K562 (cell line): ENCODE measurements around the gene TTC39A. TPM values are rescaled to one million over a fixed set of nuclear protein-coding genes. Genes with fewer than 3 reads are reported as not detected.

Experiments
- ATAC-seq: fragments of 200-7000 bp; cut with Tn5 transposase; 3 replicates; pipeline ENCODE4 v1.9.1; 2020; ENCODE audit warnings: moderate library complexity
- BruUV-seq: library from RNA; stranded (reverse); fragments of 400-500 nt; replicated peaks from 2 replicates; lab custom pipeline; 2021; lab: Mats Ljungman, UMichigan
- CTCF ChIA-PET: fragments of 300-600 bp; formaldehyde crosslinking; extraction: SDS; loops from one replicate; lab custom pipeline; 2021; ENCODE audit warnings: low intra/inter-chr PET ratio; lab: Yijun Ruan, JAX
- POLR2A ChIA-PET: fragments of 300-600, 350-650 bp; sonication (Branson Sonifier 250); formaldehyde crosslinking; extraction: SDS; loops from one replicate; lab custom pipeline; 2021; ENCODE audit warnings: antibody characterized with exemption, inconsistent platforms; lab: Yijun Ruan, JAX
- DNase-seq, 4 experiments: peaks; one replicate each; pipeline versions ENCODE4 v3.0.0 to v3.0.0-alpha.2; 2011 to 2018; ENCODE audit warnings: low spot score in 3 of 4, mixed read lengths in 3 of 4; ENCODE audit errors: extremely low read depth in 1 of 4
- FAIRE-seq: peaks from 2 replicates; lab custom pipeline; 2011; peaks lifted over from hg19 to GRCh38; lab: Jason Lieb, UNC
- H2AFZ ChIP-seq: 2 replicates; pipeline ENCODE4 v1.6.0; 2011; ENCODE audit warnings: low read depth, low read length, control low read depth, inconsistent platforms
- H3K27ac ChIP-seq: fragments of 200-600 bp; 3 replicates; pipeline ENCODE4 v1.8.0; 2011; ENCODE audit warnings: low read depth, mild to moderate bottlenecking, control low read depth, inconsistent platforms, low read length, moderate library complexity, mixed read lengths; ENCODE audit errors: extremely low read depth
- H3K27me3 ChIP-seq, 2 experiments: fragments of 300-600 bp in 1 of 2; 2 replicates in 1 of 2; 3 replicates in 1 of 2; pipeline versions ENCODE4 v1.6.0 to v1.8.0; 2011; ENCODE audit warnings: inconsistent platforms in 2 of 2, low read length in 2 of 2, mild to moderate bottlenecking in 1 of 2, mixed read lengths in 1 of 2, moderate library complexity in 1 of 2; ENCODE audit not compliant: control insufficient read depth in 2 of 2, insufficient read depth in 2 of 2
- H3K36me3 ChIP-seq: fragments of 300-600 bp; 3 replicates; pipeline ENCODE4 v1.8.0; 2011; ENCODE audit warnings: mild to moderate bottlenecking, low read length, inconsistent platforms; ENCODE audit not compliant: control insufficient read depth, insufficient read depth
- H3K4me1 ChIP-seq, 2 experiments: fragments of 200-600 bp in 1 of 2; replicated peaks in 1 of 2; 2 replicates in 1 of 2; 3 replicates in 1 of 2; pipeline versions ENCODE4 v1.5.1 to v1.8.0; 2011; ENCODE audit warnings: inconsistent platforms in 2 of 2, low read length in 2 of 2, mild to moderate bottlenecking in 1 of 2, mixed read lengths in 1 of 2, moderate library complexity in 1 of 2; ENCODE audit not compliant: control insufficient read depth in 2 of 2, insufficient read depth in 2 of 2
- H3K4me2 ChIP-seq: 2 replicates; pipeline ENCODE4 v1.6.1; 2011; ENCODE audit warnings: low read length, control low read depth, inconsistent platforms, mixed read lengths; ENCODE audit not compliant: insufficient read depth
- H3K4me3 ChIP-seq: fragments of 200-600 bp; sonication (generic), shearing (Covaris generic); 2 replicates; pipeline ENCODE4 v1.5.1; 2016; ENCODE audit warnings: control low read depth, inconsistent platforms
- H3K79me2 ChIP-seq: fragments of 200-600 bp; 3 replicates; pipeline ENCODE4 v1.8.0; 2011; ENCODE audit warnings: low read length, inconsistent platforms; ENCODE audit not compliant: control insufficient read depth, insufficient read depth
- H3K9ac ChIP-seq, 2 experiments: 2 replicates each; pipeline versions ENCODE4 v1.6.0 to v1.6.1; 2011; ENCODE audit warnings: low read depth in 2 of 2, low read length in 2 of 2, control low read depth in 1 of 2, inconsistent platforms in 1 of 2, mild to moderate bottlenecking in 1 of 2, mixed read lengths in 1 of 2; ENCODE audit not compliant: insufficient read depth in 1 of 2
- H3K9me1 ChIP-seq: one replicate; pipeline ENCODE4 v1.6.0; 2011; ENCODE audit warnings: inconsistent platforms, mild to moderate bottlenecking, low read length, moderate library complexity; ENCODE audit not compliant: control insufficient read depth, insufficient read depth
- H3K9me3 ChIP-seq: replicated peaks from 2 replicates; pipeline ENCODE4 v1.5.1; 2011; ENCODE audit warnings: low read depth, low read length, inconsistent platforms; ENCODE audit not compliant: control insufficient read depth, insufficient read depth
- H4K20me1 ChIP-seq: replicated peaks from 2 replicates; pipeline ENCODE4 v1.6.1; 2011; ENCODE audit warnings: low read length, inconsistent platforms, mixed read lengths; ENCODE audit not compliant: control insufficient read depth, insufficient read depth
- FIP1L1 ChIP-seq: fragments of 200-400 bp; formaldehyde crosslinking; IDR thresholded peaks from 2 replicates; pipeline ENCODE4 v1.6.1; 2018; ENCODE audit warnings: mild to moderate bottlenecking, low read depth, low read length; ENCODE audit not compliant: poor library complexity, severe bottlenecking
- NR2F6 ChIP-seq: fragments of 450-650 bp; formaldehyde crosslinking; IDR thresholded peaks from 2 replicates; pipeline ENCODE4 v1.4.0; 2020; ENCODE audit warnings: mild to moderate bottlenecking
- NR4A1 ChIP-seq, 2 experiments: fragments of 250-450 bp in 1 of 2; fragments of 450-650 bp in 1 of 2; sonication (Bioruptor Pico) in 1 of 2; IDR thresholded peaks; 2 replicates each; pipeline versions ENCODE4 v1.4.0 to v1.6.1; 2016 to 2020; ENCODE audit warnings: mild to moderate bottlenecking in 2 of 2, missing compliant biosample characterization in 1 of 2, missing genetic modification characterization in 1 of 2, moderate library complexity in 1 of 2
- PHF21A ChIP-seq: fragments of 450-650 bp; IDR thresholded peaks from 2 replicates; pipeline ENCODE4 v1.6.1; 2017; ENCODE audit warnings: low read depth, borderline replicate concordance
- WHSC1 ChIP-seq: IDR thresholded peaks from one replicate; pipeline ENCODE4 v1.6.1; 2012; ENCODE audit warnings: low read length, control low read depth, inconsistent platforms
- ZBTB1 ChIP-seq: sonication (generic); formaldehyde crosslinking; IDR thresholded peaks from 2 replicates; pipeline ENCODE4 v1.8.1; 2023; ENCODE audit warnings: missing genetic modification reagents, low read depth, mild to moderate bottlenecking, borderline replicate concordance
- ZC3H11A ChIP-seq: IDR thresholded peaks from 2 replicates; pipeline ENCODE4 v1.6.1; 2012; ENCODE audit warnings: low read depth, low read length, improper control_type of control experiment
- ZNF239 ChIP-seq: fragments of 250-450 bp; sonication (Bioruptor Pico); IDR thresholded peaks from 2 replicates; pipeline ENCODE4 v1.4.0; 2020; ENCODE audit warnings: mild to moderate bottlenecking
- in situ Hi-C: fragments of 300-500 bp; cut with MboI; formaldehyde crosslinking; loops from 4 replicates; pipeline ENCODE4 v1.15.0; 2018; ENCODE audit warnings: inconsistent platforms, mixed read lengths
- intact Hi-C: fragments of 100-400 bp; cut with micrococcal nuclease; formaldehyde crosslinking; loops from 2 replicates; pipeline ENCODE4 v1.14.2; 2022
- polyA plus RNA-seq, 8 experiments: library from polyadenylated mRNA; depleted of rRNA in 4 of 8; stranded (reverse) in 5 of 8; unstranded in 3 of 8; fragments of >200 nt; fragmentation: Nextera tagmentation in 2 of 8; fragmentation: Illumina TruSeq in 1 of 8; extraction: Ambion mirVana in 2 of 8; extraction: Trizol in 1 of 8; gene quantifications; 2 replicates each; pipeline versions ENCODE4 v1.2.1 to v1.2.3, GENCODE V29; 2011 to 2014; ENCODE audit warnings: inconsistent platforms in 1 of 8, missing spikeins in 1 of 8
- total RNA-seq, 7 experiments: library from RNA; depleted of rRNA in 6 of 7; stranded (reverse); fragments of >200 nt in 6 of 7; fragmentation: Illumina TruSeq in 2 of 7; extraction: Trizol in 2 of 7; gene quantifications; 2 replicates each; pipeline versions ENCODE4 v1.2.1 to v1.2.3, GENCODE V29; 2011 to 2021; ENCODE audit warnings: low replicate concordance in 1 of 7
- TF ChIP-seq, protein P1 (sequence below): fragments of 450-650 bp; formaldehyde crosslinking; IDR thresholded peaks from 2 replicates; pipeline ENCODE4 v1.4.0; 2022; ENCODE audit warnings: missing genetic modification characterization
- TF ChIP-seq, protein P2 (sequence below): sonication (generic); formaldehyde crosslinking; IDR thresholded peaks from 2 replicates; pipeline ENCODE4 v1.8.0; 2022; ENCODE audit warnings: missing genetic modification reagents, mild to moderate bottlenecking, borderline replicate concordance
- TF ChIP-seq, protein P3 (sequence below): fragments of 250-450 bp; sonication (Bioruptor Pico); IDR thresholded peaks from 2 replicates; pipeline ENCODE4 v1.4.0; 2020; ENCODE audit warnings: mild to moderate bottlenecking, moderate library complexity, borderline replicate concordance

TTC39A gene
- total and polyA plus RNA-seq, 9 of the 15 experiments (the other 6 are each of a cell fraction or from before 2014, with no cell fraction given), result 0.18 to 0.82 (median 0.35) TPM

DNA sequence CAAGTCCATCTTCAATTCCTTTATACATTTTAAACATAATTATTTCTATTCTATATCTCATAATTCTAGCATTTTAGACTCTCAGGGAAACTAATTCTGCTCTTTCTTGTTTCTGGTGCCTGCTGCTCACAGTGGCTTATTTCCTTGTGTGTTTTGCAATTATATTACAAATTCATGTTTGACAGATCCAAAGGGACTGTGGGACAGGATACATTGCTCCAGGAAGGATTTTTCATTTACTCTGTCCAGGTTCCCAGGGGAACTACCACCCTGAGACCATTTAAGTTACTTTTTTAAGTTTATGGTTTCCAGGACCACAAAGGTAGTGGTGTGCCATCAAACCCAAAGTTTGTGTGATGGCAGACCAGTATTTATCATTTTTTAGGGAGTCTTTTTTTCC is 6.6 kb downstream of the TTC39A start:
- no peak for DNase-seq
- Histone ChIP-seq H3K9me1 (no peaks in the 10 kb centered on the region), H3K27ac (no peak overlapping the region), H3K9me3 (no peaks in the 10 kb centered on the region), H3K36me3 (no peaks in the 10 kb centered on the region), H3K4me1 (peaks cover 31 to 39% of the 10 kb centered on the region in 2 experiments), H2AFZ (no peak overlapping the region), H3K79me2 (no peaks in the 10 kb centered on the region), H4K20me1 (no peaks in the 10 kb centered on the region), H3K9ac (no peak overlapping the region), H3K27me3 (no peaks in the 10 kb centered on the region), H3K4me3 (no peak overlapping the region), H3K4me2 (no peak overlapping the region)
- TF ChIP-seq WHSC1 (no peak), PHF21A (no peak), ZNF239 (no peak), ZBTB1 (CRISPR knock-in tag) (no peak), NR4A1 (CRISPR knock-in tag; IDR thresholded peaks at IDR 0.05) (no peak), NR4A1 (tag; IDR thresholded peaks at IDR 0.05) (no peak), FIP1L1 (no peak), ZC3H11A (no peak), NR2F6 (CRISPR knock-in tag) (no peak)
- TF ChIP-seq, protein P1, sequence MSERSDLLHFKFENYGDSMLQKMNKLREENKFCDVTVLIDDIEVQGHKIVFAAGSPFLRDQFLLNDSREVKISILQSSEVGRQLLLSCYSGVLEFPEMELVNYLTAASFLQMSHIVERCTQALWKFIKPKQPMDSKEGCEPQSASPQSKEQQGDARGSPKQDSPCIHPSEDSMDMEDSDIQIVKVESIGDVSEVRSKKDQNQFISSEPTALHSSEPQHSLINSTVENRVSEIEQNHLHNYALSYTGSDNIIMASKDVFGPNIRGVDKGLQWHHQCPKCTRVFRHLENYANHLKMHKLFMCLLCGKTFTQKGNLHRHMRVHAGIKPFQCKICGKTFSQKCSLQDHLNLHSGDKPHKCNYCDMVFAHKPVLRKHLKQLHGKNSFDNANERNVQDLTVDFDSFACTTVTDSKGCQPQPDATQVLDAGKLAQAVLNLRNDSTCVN (CRISPR knock-in tag), result no peak
- TF ChIP-seq, protein P2, sequence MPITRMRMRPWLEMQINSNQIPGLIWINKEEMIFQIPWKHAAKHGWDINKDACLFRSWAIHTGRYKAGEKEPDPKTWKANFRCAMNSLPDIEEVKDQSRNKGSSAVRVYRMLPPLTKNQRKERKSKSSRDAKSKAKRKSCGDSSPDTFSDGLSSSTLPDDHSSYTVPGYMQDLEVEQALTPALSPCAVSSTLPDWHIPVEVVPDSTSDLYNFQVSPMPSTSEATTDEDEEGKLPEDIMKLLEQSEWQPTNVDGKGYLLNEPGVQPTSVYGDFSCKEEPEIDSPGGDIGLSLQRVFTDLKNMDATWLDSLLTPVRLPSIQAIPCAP (CRISPR knock-in tag), result no peak
- TF ChIP-seq, protein P3, sequence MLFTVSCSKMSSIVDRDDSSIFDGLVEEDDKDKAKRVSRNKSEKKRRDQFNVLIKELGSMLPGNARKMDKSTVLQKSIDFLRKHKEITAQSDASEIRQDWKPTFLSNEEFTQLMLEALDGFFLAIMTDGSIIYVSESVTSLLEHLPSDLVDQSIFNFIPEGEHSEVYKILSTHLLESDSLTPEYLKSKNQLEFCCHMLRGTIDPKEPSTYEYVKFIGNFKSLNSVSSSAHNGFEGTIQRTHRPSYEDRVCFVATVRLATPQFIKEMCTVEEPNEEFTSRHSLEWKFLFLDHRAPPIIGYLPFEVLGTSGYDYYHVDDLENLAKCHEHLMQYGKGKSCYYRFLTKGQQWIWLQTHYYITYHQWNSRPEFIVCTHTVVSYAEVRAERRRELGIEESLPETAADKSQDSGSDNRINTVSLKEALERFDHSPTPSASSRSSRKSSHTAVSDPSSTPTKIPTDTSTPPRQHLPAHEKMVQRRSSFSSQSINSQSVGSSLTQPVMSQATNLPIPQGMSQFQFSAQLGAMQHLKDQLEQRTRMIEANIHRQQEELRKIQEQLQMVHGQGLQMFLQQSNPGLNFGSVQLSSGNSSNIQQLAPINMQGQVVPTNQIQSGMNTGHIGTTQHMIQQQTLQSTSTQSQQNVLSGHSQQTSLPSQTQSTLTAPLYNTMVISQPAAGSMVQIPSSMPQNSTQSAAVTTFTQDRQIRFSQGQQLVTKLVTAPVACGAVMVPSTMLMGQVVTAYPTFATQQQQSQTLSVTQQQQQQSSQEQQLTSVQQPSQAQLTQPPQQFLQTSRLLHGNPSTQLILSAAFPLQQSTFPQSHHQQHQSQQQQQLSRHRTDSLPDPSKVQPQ (CRISPR knock-in tag), result no peak
- intact Hi-C loops (no loop called here), in situ Hi-C loops (no loop called here)
- no peak for ATAC-seq
- CTCF ChIA-PET, result no interaction called here
- no TSS peak for BruUV-seq
- no peak for FAIRE-seq
- POLR2A ChIA-PET, result no interaction called here
